ENCODE results near the gene DELE1. TPM values are rescaled to one million over a fixed set of nuclear protein-coding genes. Genes with fewer than 3 reads are reported as not detected.

Gene DELE1
- total RNA-seq, 4 donors from 2014 or later, result 59.6 to 80.4 (median 75.7) TPM

DNA sequence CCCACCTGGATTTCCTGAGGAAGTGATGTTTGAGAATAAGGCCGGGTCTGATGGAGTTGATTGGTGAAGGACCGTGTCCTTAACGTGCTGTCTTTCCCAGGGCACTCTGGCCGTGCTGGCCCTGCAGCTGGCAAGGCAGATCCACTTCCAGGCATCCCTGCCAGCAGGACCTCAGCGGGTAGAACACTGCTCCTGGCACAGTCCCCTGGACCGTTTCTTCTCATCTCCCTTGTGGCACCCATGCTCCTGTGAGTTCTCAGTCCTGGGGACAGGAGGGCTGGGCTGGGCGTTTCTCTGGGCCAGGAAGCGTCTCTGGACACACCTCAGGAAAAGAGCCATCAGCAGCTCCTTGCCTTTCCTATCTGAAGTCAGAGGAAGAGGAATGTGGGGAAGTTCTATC lies 4.4 kb downstream of the DELE1 start:
- Histone ChIP-seq H3K36me3 (peaks cover 3 to 81% (median 31%) of the 10 kb centered on the region in 3 donors), H3K9me3 (no peaks in the 10 kb centered on the region), H3K4me1 (peaks cover 0 to 41% (median 8%) of the 10 kb centered on the region in 4 donors), H3K4me3 (no peak overlapping the region), H3K27ac (no peak overlapping the region), H3K27me3 (no peaks in the 10 kb centered on the region)
- no peak for DNase-seq (ENCODE audit: low spot score in 2 of 2)
- 86 to 87% methylated on average over 5 to 8 of the region's 8 CpGs for WGBS, 2 donors
- TF ChIP-seq, protein P1, sequence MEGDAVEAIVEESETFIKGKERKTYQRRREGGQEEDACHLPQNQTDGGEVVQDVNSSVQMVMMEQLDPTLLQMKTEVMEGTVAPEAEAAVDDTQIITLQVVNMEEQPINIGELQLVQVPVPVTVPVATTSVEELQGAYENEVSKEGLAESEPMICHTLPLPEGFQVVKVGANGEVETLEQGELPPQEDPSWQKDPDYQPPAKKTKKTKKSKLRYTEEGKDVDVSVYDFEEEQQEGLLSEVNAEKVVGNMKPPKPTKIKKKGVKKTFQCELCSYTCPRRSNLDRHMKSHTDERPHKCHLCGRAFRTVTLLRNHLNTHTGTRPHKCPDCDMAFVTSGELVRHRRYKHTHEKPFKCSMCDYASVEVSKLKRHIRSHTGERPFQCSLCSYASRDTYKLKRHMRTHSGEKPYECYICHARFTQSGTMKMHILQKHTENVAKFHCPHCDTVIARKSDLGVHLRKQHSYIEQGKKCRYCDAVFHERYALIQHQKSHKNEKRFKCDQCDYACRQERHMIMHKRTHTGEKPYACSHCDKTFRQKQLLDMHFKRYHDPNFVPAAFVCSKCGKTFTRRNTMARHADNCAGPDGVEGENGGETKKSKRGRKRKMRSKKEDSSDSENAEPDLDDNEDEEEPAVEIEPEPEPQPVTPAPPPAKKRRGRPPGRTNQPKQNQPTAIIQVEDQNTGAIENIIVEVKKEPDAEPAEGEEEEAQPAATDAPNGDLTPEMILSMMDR (IDR thresholded peaks at IDR 0.05), result no peak
- no peak for TF ChIP-seq POLR2A (IDR thresholded peaks at IDR 0.05)
- TF ChIP-seq EP300 (IDR thresholded peaks at IDR 0.05), result no peak

DNA sequence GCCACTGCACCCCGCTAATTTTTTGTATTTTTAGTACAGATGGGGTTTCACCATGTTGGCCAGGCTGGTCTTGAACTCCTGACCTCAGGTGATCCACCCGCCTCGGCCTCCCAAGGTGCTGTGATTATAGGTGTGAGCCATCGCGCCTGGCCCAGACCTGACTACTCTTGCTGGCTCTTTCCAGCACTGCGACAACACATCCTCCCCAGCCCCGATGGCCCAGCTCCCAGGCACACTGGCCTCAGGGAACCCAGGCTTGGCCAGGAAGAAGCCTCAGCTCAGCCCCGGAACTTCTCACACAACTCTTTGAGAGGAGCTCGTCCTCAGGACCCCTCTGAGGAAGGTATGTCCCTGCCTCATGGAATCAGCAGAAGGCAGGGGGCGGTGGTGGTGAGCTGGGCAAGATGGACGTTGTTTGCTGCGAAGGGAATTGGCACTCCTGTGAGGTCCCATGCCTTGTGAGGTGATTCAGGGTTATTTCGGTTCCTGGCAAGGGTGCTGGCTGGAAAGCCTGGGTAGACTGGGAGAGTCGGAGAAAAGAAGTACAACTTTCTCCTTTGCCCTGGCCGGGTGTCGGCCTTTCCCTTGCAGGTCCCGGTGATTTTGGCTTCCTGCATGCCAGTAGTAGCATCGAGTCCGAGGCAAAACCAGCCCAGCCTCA lies 5.9 kb downstream of the DELE1 start:
- Histone ChIP-seq H3K4me3 (no peak overlapping the region), H3K4me1 (peaks cover 0 to 32% (median 3%) of the 10 kb centered on the region in 4 donors)

DNA sequence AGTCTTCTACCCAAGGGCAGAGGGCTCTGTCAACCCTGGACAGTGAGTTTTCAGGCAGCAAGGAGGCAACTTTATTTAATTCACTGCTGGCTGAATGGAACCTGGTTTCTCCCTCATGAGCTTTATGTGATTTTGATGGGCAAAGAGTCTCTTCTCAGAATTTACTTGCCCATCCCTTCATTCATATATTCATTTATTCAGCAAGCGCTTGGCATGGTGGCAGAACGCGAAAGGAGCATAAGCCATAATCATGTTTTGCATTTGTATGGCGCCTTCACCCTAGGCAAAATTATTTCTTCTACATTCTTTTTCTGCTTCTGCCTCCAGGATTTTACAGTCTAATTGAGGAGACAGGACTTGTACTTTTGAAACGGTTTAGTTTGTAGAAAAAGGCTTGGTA lies 8.0 kb downstream of the DELE1 start:
- Histone ChIP-seq H3K27ac (no peak overlapping the region), H3K27me3 (no peaks in the 10 kb centered on the region), H3K4me3 (no peak overlapping the region), H3K36me3 (peaks cover 3 to 99% (median 33%) of the 10 kb centered on the region in 3 donors), H3K9me3 (no peaks in the 10 kb centered on the region), H3K4me1 (peaks cover 0 to 12% (median 0%) of the 10 kb centered on the region in 4 donors)
- DNase-seq (ENCODE audit: low spot score in 2 of 2), result no peak
- TF ChIP-seq POLR2A (IDR thresholded peaks at IDR 0.05) (no peak), EP300 (IDR thresholded peaks at IDR 0.05) (no peak)
- TF ChIP-seq, protein P1 (IDR thresholded peaks at IDR 0.05), result no peak
- 92 to 93% methylated on average over 5 of the region's 5 CpGs for WGBS, 2 donors

More for the DNA sequence above, 5.9 kb downstream of the DELE1 start:
- H3K27me3 ChIP-seq, result no peaks in the 10 kb centered on the region
- H3K9me3 ChIP-seq, result no peaks in the 10 kb centered on the region
- TF ChIP-seq POLR2A (IDR thresholded peaks at IDR 0.05) (no peak), EP300 (IDR thresholded peaks at IDR 0.05) (no peak)
- TF ChIP-seq, protein P1 (IDR thresholded peaks at IDR 0.05), result no peak
- H3K36me3 ChIP-seq, result peaks cover 3 to 96% (median 31%) of the 10 kb centered on the region in 3 donors
- 93 to 97% methylated on average over 17 to 19 of the region's 19 CpGs for WGBS, 2 donors
- DNase-seq (ENCODE audit: low spot score in 2 of 2), result no peak
- H3K27ac ChIP-seq, result no peak overlapping the region

DNA sequence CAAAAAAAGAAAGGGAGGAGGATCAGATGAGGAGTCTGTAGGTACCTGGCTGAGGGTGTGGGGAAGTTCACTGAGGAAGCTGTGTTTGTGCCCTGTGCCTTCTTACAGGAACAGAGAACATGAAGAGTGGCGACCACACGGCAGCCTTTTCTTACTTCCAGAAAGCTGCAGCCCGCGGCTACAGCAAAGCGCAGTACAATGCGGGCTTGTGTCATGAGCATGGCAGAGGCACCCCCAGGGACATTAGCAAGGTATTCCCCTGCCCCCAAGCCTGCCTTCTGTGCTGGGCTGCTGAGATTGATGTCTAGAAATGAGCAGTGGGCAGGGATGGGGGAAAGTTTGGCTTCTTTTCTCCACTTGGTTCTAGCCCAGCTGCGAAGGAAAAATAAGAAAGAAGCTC lies 9.5 kb downstream of the DELE1 start:
- Histone ChIP-seq H3K4me3 (no peak overlapping the region), H3K9me3 (no peaks in the 10 kb centered on the region), H3K36me3 (peaks cover 3 to 99% (median 36%) of the 10 kb centered on the region in 3 donors), H3K4me1 (peaks cover 0 to under 1% (median 0%) of the 10 kb centered on the region in 4 donors), H3K27me3 (no peaks in the 10 kb centered on the region), H3K27ac (no peak overlapping the region)
- TF ChIP-seq, protein P1 (IDR thresholded peaks at IDR 0.05), result no peak
- TF ChIP-seq EP300 (IDR thresholded peaks at IDR 0.05) (no peak), POLR2A (IDR thresholded peaks at IDR 0.05) (no peak)
- DNase-seq (ENCODE audit: low spot score in 2 of 2), result no peak
- 77 to 89% methylated on average over 7 of the region's 7 CpGs for WGBS, 2 donors

DNA sequence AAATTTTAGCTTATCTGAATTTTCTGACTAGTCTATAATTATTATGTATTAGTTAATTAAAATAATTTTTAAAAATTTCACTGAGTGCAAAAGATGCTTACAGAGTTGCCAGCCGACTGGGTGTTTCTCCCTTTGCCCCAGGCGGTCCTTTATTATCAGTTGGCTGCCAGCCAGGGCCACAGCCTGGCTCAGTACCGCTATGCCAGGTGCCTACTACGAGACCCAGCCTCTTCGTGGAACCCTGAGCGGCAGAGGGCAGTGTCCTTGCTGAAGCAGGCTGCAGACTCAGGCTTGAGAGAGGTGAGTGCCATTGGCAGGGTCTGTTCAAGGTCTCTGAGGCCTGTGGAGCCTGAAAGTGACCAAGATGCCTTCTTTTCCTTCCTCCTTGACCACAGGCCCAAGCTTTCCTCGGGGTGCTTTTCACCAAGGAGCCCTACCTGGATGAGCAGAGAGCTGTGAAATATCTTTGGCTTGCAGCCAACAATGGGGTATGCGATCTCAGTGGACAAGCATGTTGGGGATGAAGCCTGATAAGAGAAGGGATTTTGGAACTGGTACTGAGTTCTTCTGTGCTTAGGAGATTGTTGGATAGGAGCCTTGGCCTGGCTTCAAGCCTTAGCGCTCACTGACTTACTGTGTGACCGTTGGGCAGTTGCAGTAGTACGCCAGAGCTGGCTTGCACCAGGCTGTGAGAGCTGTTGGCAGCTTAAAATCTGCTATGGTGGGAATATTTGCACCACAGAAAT lies 10.6 kb downstream of the DELE1 start:
- no peak for DNase-seq (ENCODE audit: low spot score in 2 of 2)
- H3K27me3 ChIP-seq, result no peaks in the 10 kb centered on the region
- H3K36me3 ChIP-seq, result peaks cover 3 to 99% (median 33%) of the 10 kb centered on the region in 3 donors
- H3K9me3 ChIP-seq, result no peaks in the 10 kb centered on the region
- H3K4me1 ChIP-seq, result no peaks in the 10 kb centered on the region
- no peak for TF ChIP-seq EP300 (IDR thresholded peaks at IDR 0.05)
- TF ChIP-seq POLR2A (IDR thresholded peaks at IDR 0.05), result no peak
- TF ChIP-seq, protein P1 (IDR thresholded peaks at IDR 0.05), result no peak
- 74 to 76% methylated on average over 10 to 11 of the region's 11 CpGs for WGBS, 2 donors
- H3K27ac ChIP-seq, result no peak overlapping the region
- no peak overlapping the region for H3K4me3 ChIP-seq
